Myocyte (in vitro differentiated cells): Measurements from ENCODE around the gene SBSN. TPM values are rescaled to one million over a fixed set of nuclear protein-coding genes. Genes with fewer than 3 reads are reported as not detected.

ENCODE experiments used
- DNase-seq: peaks from one replicate; pipeline ENCODE4 v3.0.0-alpha.2; 2012; ENCODE audit warnings: low read depth
- total RNA-seq: library from RNA; depleted of rRNA; stranded (reverse); fragments of >200 nt; gene quantifications from 2 replicates; pipeline ENCODE4 v1.2.3, GENCODE V29; 2014

The SBSN gene
- total RNA-seq, 1 donor from 2014 or later, result not detected

GRCh38 chr19:35555301-35556005 lies 27.3 kb upstream of the SBSN start:
- DNase-seq, result no peak

GRCh38 chr19:35554076-35554475 lies 26.0 kb upstream of the SBSN start:
- DNase-seq, result no peak

- no peak for DNase-seq
Observed at GRCh38 chr19:35553385-35554000, 25.4 kb upstream of the SBSN start.

- DNase-seq, result no peak
Observed at GRCh38 chr19:35552534-35553384, 24.6 kb upstream of the SBSN start.

GRCh38 chr19:35551091-35551810 lies 23.1 kb upstream of the SBSN start:
- DNase-seq, result no peak

- DNase-seq, result no peak
Observed at GRCh38 chr19:35549879-35550523, 21.9 kb upstream of the SBSN start.

- DNase-seq, result peak; percentile 79
Observed at GRCh38 chr19:35549174-35549788, 21.2 kb upstream of the SBSN start.

- no peak for DNase-seq
Observed at GRCh38 chr19:35546532-35546931, 18.4 kb upstream of the SBSN start.

GRCh38 chr19:35545855-35546381 lies 17.8 kb upstream of the SBSN start:
- DNase-seq, result no peak

GRCh38 chr19:35545001-35545854 lies 17.1 kb upstream of the SBSN start, which contains the start of gene TMEM147:
Gene TMEM147, plus strand, starts transcription at chr19:35545626. Its CDS starts 114 bp downstream, at chr19:35545740.
- DNase-seq, result peak; percentile 91

GRCh38 chr19:35544110-35544802 lies 16.1 kb upstream of the SBSN start:
- no peak for DNase-seq

GRCh38 chr19:35543280-35544109 lies 15.4 kb upstream of the SBSN start:
- DNase-seq, result no peak

GRCh38 chr19:35542209-35542608 lies 14.1 kb upstream of the SBSN start:
- no peak for DNase-seq

GRCh38 chr19:35540356-35540927 lies 12.3 kb upstream of the SBSN start:
- no peak for DNase-seq

- no peak for DNase-seq
Observed at GRCh38 chr19:35539850-35540249, 11.7 kb upstream of the SBSN start.

GRCh38 chr19:35539314-35539713 lies 11.2 kb upstream of the SBSN start:
- DNase-seq, result no peak

GRCh38 chr19:35534803-35535480 lies 6.8 kb upstream of the SBSN start:
- DNase-seq, result no peak
